ENCODE data around the gene AMOTL1.
"Not testable (repeated sequence)": the region's sequence is repeated elsewhere in the genome, so short reads cannot be mapped to it uniquely, and the experiment has no call there.

The AMOTL1 gene

DNA sequence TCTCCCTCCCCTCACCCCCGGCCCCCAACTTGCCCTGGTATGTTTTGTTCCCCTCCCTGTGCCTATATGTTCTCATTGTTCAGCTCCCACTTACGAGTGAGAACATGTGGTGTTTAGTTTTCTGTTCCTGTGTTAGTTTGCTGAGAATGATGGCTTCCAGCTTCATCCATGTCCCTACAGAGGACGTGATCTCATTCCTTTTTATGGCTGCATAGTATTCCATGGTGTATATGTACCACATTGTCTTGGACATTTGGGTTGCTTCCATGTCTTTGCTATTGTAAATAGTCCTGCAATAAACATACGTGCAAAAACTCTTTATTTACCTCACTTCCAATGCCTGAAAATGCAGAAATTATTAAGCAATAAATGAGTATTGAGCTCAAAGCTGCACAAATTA, 85.1 kb downstream of the AMOTL1 start:
- H3K4me3 Mint-ChIP-seq; H3K4me1 Mint-ChIP-seq; H3K27ac Mint-ChIP-seq (ENCODE audit: low read depth); ATAC-seq (replicated peaks; ENCODE audit: extremely low read depth, poor library complexity, severe bottlenecking); DNase-seq (ENCODE audit: low spot score in 2 of 2); H3K36me3 Mint-ChIP-seq (ENCODE audit: insufficient read depth); H3K9me3 Mint-ChIP-seq: not testable (repeated sequence)
- H3K27me3 Mint-ChIP-seq = peaks cover 40% of the 10 kb centered on the region

DNA sequence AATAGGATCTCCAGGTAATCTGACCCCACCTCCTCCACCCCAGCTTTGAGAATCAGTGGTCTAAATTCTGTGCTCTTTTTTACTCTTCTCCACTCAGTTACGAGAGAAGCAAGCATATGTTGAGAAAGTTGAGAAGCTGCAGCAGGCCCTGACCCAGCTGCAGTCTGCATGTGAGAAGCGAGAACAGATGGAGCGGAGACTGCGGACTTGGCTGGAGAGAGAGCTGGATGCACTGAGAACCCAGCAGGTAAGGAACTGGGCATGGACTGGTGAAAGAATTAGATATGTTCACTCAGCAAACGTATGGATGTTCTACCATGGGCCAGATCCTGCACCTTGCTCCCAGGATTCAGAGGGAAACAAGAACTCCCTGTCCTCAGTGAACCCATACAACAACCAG, 85.7 kb downstream of the AMOTL1 start:
- no peaks in the 10 kb centered on the region for H3K36me3 Mint-ChIP-seq (ENCODE audit: insufficient read depth)
- H3K9me3 Mint-ChIP-seq = no peaks in the 10 kb centered on the region
- H3K4me3 Mint-ChIP-seq = no peak overlapping the region
- no peak for ATAC-seq (replicated peaks; ENCODE audit: extremely low read depth, poor library complexity, severe bottlenecking)
- no peak for DNase-seq (ENCODE audit: low spot score in 2 of 2)
- H3K27ac Mint-ChIP-seq (ENCODE audit: low read depth) = no peak overlapping the region
- H3K27me3 Mint-ChIP-seq = peaks cover 40% of the 10 kb centered on the region
- H3K4me1 Mint-ChIP-seq = no peaks in the 10 kb centered on the region

DNA sequence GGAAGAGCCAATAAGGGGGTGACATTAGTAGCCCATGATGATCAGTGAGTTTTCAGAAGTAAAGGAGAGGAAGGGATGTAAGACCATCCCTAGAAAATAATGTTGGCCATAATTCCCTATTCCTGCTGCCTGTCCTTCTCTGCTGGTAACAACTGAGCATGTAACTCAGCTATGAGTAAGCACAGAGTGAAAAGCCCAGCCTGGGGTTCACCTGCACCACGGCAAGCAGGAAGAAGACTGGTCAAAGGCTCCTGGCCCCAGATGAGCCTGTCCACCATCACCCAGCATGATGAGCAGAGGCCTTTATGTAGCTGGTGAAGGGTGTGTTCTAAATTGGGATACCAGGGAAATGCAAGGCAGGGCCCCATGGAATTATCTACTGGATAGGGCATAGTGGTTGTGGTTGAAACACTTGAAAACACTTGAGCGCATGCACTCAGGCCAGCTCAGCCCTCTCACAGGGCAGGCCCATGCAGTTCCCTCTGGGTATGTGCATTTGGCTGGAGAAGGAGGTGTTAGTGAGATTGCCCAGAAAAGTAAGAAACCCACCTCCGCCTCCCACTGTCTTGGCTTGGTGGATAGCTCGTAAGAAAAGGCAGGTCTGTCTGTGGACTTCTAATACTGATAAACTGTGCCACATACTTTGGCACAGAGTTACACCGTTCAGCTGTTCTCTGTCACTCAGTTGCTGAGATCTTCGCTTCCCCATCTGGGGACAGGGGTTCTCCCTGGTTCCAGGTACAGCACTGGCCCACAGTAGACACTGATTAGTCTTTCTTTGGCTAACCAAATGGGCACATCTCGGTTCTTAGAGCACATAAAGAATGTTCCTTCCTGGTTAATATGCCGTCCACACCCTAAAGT, 86.8 kb downstream of the AMOTL1 start:
- no peaks in the 10 kb centered on the region for H3K9me3 Mint-ChIP-seq
- H3K36me3 Mint-ChIP-seq (ENCODE audit: insufficient read depth) = no peaks in the 10 kb centered on the region
- peaks cover 35% of the 10 kb centered on the region for H3K27me3 Mint-ChIP-seq
- ATAC-seq (replicated peaks; ENCODE audit: extremely low read depth, poor library complexity, severe bottlenecking) = no peak
- no peak for DNase-seq (ENCODE audit: low spot score in 2 of 2)
- H3K4me3 Mint-ChIP-seq = no peak overlapping the region
- H3K4me1 Mint-ChIP-seq = no peaks in the 10 kb centered on the region
- no peak overlapping the region for H3K27ac Mint-ChIP-seq (ENCODE audit: low read depth)

DNA sequence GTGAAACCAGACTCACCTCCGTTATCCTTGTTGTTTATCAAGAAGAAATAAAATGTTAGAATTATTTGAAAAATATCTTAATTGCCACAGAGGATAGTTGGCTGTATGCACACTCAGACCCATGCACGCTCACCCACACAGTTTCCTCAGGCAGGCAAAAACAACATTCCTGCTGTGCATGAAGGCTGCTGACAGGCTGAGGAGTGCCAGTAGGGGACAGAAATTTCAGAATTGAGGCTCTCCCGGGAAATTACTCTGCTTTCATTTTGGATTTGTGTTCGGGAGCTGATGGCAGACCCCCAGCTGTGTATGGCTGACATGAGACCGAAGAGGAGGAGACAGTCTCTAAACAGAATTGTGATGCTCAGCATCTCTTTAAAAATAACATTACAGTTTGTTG, 87.5 kb downstream of the AMOTL1 start:
- Mint-ChIP-seq H3K36me3 (ENCODE audit: insufficient read depth) (no peaks in the 10 kb centered on the region), H3K9me3 (no peaks in the 10 kb centered on the region), H3K4me3 (no peak overlapping the region), H3K4me1 (no peaks in the 10 kb centered on the region), H3K27me3 (peaks cover 28% of the 10 kb centered on the region), H3K27ac (ENCODE audit: low read depth) (no peak overlapping the region)
- DNase-seq (ENCODE audit: low spot score in 2 of 2) = no peak
- no peak for ATAC-seq (replicated peaks; ENCODE audit: extremely low read depth, poor library complexity, severe bottlenecking)

DNA sequence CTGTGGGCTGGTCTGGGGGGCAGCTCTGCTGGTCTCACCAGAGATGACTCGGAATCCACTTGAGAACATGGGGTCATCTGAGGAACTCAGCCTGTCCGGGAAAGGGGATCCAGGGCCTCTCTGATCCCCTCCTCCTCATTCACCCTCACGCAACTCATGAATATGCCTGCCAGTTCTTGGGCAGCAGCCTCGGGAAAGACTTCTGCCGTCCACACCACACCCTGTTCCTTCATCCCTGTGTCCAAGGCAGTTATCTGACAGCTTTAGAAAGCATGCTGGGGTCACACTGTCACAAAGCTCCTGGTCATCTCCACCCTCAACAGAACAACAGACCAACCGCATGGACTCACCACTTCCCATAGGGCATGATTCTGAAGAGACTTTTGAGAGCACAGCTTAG, 88.3 kb downstream of the AMOTL1 start:
- ATAC-seq (replicated peaks; ENCODE audit: extremely low read depth, poor library complexity, severe bottlenecking) (no peak), DNase-seq (ENCODE audit: low spot score in 2 of 2) (no peak)
- Mint-ChIP-seq H3K4me3 (no peak overlapping the region), H3K27ac (ENCODE audit: low read depth) (no peak overlapping the region), H3K9me3 (no peaks in the 10 kb centered on the region), H3K36me3 (ENCODE audit: insufficient read depth) (no peaks in the 10 kb centered on the region), H3K4me1 (no peaks in the 10 kb centered on the region), H3K27me3 (peaks cover 34% of the 10 kb centered on the region)

DNA sequence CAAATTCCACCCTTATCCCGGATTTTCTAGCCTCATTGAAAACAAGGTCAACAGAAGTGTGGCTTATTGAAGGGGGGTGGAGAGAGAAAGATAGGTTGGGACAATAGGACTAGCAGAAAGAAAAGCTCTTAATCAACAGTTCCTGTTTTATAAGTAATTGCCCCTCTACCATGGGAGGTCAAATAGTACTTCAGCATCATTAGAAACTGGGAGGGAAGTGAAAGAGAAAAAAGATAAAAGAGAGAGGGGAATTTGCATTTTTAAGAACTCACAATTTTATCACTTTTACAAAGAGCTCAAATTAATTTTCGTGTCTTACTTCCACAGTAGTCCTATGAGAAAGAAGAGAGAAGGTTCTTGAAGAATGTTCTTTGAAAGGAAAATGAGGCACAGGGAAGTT, 89.2 kb downstream of the AMOTL1 start:
- no peak overlapping the region for H3K4me3 Mint-ChIP-seq
- H3K36me3 Mint-ChIP-seq (ENCODE audit: insufficient read depth) = no peaks in the 10 kb centered on the region
- ATAC-seq (replicated peaks; ENCODE audit: extremely low read depth, poor library complexity, severe bottlenecking) = no peak
- H3K4me1 Mint-ChIP-seq = no peaks in the 10 kb centered on the region
- no peak overlapping the region for H3K27ac Mint-ChIP-seq (ENCODE audit: low read depth)
- no peaks in the 10 kb centered on the region for H3K9me3 Mint-ChIP-seq
- DNase-seq (ENCODE audit: low spot score in 2 of 2) = no peak
- peaks cover 39% of the 10 kb centered on the region for H3K27me3 Mint-ChIP-seq

DNA sequence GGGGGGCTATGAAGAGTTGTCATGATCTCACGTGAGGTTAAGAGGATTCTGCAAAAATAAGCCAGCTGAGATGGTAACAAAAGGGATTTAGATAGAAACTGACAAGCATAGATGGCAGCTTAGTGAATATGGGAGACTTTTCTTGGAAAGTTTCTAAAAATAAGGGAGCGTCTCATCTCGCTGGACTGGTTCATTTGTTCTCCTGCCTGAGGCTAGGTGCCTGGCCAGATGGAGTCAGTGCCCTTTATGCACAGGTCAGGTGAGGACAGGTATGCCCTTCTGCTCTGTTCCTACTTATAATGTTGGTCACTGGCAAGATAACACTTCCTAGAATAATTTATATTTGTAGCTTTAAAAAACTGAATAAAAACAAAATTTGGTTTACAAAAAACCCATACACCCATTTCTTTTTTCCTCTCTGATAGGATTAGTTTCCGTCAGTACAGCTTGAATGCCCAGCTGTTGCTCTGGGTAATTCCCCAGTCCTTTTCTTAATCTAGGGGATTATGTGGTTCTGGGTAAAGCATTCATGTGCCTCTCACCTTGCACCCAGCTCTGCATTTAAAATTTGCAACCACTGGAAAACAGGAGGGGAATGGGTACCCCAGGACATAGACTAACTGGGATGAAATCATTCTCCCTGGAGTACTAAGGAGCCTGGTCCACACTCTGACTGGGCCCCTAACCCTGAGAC, 90.0 kb downstream of the AMOTL1 start:
- H3K4me1 Mint-ChIP-seq = no peaks in the 10 kb centered on the region
- H3K4me3 Mint-ChIP-seq = no peak overlapping the region
- no peaks in the 10 kb centered on the region for H3K9me3 Mint-ChIP-seq
- H3K36me3 Mint-ChIP-seq (ENCODE audit: insufficient read depth) = no peaks in the 10 kb centered on the region
- no peak overlapping the region for H3K27ac Mint-ChIP-seq (ENCODE audit: low read depth)
- no peak for DNase-seq (ENCODE audit: low spot score in 2 of 2)
- no peak for ATAC-seq (replicated peaks; ENCODE audit: extremely low read depth, poor library complexity, severe bottlenecking)
- peaks cover 36% of the 10 kb centered on the region for H3K27me3 Mint-ChIP-seq

DNA sequence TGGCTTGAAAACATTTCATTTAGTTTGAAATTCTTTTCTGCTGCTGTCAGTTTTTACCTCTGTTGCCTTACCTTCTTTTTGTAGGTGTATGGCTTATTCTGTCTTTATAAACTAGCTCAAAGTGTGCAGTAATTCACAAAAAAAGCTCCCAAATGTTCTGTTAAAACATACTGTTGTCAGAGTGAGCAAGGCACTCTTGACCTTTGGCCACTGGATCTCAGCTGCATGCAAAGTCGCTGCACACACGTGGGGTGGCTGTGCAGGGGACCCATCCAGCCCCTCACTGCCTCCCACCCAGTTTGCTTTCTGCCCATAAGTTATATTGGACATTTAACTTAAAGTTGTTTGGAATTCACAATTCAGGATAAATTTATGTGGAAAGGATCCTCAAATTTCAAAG, 92.2 kb downstream of the AMOTL1 start:
- DNase-seq (ENCODE audit: low spot score in 2 of 2) (no peak), ATAC-seq (replicated peaks; ENCODE audit: extremely low read depth, poor library complexity, severe bottlenecking) (no peak)
- no peaks in the 10 kb centered on the region for H3K9me3 Mint-ChIP-seq
- H3K4me3 Mint-ChIP-seq = no peak overlapping the region
- H3K4me1 Mint-ChIP-seq = no peaks in the 10 kb centered on the region
- no peak overlapping the region for H3K27ac Mint-ChIP-seq (ENCODE audit: low read depth)
- H3K36me3 Mint-ChIP-seq (ENCODE audit: insufficient read depth) = no peaks in the 10 kb centered on the region
- peaks cover 25% of the 10 kb centered on the region for H3K27me3 Mint-ChIP-seq

DNA sequence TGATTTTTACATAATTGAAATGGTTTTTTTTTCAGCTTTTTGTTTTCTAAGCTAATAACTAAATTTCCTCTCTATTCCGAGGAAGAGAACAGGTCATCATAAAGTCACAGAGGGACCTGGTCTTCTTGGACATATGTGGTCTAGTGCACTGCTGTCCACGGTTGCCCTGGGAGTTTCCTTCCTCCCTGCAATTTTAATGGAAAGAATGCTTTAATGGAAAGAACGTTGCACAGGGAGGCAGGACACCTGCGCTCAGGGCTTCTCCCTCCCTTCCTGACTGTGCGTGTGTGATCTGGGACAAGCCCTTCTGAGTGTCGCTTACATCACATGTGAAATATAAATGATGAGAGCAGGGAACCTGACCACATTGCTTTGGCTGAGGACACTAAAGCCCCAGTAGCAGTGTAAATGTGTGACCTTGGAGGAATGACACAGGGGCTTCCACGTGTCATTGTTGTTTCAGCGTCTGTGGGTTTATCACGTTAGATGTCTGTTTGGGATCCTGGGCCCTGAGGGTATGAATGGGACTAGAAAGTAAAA, 93.2 kb downstream of the AMOTL1 start:
- Mint-ChIP-seq H3K9me3 (no peaks in the 10 kb centered on the region), H3K27ac (ENCODE audit: low read depth) (no peak overlapping the region), H3K4me3 (no peak overlapping the region), H3K4me1 (no peaks in the 10 kb centered on the region), H3K27me3 (peaks cover 22% of the 10 kb centered on the region), H3K36me3 (ENCODE audit: insufficient read depth) (no peaks in the 10 kb centered on the region)
- ATAC-seq (replicated peaks; ENCODE audit: extremely low read depth, poor library complexity, severe bottlenecking) (no peak), DNase-seq (ENCODE audit: low spot score in 2 of 2) (no peak)

DNA sequence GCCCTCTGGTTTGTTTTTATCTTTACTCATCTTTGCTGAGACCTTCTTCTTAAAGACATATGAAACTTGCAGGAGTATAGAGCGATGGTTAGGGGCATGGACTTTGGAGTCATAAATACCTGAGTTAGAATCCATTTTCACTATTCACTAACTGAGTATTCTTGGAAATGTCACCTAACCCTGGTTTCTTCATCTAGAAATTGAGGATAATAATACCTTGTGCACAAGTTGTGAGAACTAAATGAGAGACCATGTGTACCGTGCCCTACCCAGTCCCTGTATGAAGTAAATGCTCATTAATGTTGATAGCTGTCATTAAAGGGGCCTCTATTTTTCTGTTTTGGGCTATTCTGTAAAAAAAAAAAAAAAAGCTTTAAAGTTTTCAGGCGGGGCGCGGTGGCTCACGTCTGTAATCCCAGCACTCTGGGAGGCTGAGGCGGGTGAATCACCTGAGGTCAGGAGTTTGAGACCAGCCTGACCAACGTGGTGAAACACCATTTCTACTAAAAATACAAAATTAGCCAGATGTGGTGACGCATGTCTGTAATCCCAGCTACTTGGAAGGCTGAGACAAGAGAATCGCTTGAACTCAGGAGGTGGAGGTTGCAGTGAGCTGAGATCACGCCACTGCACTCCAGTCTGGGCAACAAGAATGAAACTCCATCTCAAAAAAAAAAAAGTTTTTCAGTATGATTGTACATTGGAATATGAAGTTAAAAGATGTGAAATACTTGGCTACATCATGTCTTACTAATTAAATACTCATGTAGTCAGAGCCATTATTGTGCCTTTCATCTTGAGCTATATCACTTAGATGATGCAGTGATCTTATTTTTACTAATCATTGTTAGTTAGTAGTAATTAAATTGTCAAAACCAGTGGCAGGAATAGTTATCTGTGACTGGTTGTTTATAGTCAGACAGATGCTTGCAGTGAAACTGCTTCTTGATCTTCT, 95.0 kb downstream of the AMOTL1 start:
- H3K4me1 Mint-ChIP-seq = no peaks in the 10 kb centered on the region
- H3K9me3 Mint-ChIP-seq = no peaks in the 10 kb centered on the region
- DNase-seq (ENCODE audit: low spot score in 2 of 2) = no peak

DNA sequence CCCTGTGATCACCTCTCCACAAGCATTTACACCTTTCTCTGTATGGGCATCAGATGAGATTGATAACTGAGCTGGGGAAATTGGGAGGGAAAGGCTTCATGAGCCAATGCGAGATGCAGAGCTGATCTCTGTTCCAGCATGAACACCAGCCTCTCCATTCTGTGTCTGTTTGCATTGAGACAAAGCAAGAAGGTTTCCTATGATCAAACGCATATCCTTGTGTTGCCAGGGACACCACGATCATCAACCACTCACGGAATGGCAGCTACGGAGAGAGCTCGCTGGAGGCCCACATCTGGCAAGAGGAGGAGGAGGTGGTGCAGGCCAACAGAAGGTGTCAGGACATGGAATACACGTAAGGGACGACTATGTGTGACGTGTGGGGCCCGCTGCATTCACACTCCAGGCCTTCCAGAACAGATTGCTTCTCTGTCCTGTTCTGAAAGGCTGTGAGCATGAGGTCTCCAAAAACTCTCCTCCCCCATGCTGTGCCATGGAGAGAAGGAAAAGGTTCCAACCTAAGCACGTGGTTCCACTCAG, 96.4 kb downstream of the AMOTL1 start:
- Mint-ChIP-seq H3K27me3 (peaks cover 30% of the 10 kb centered on the region), H3K9me3 (no peaks in the 10 kb centered on the region), H3K27ac (ENCODE audit: low read depth) (no peak overlapping the region), H3K4me1 (no peaks in the 10 kb centered on the region), H3K36me3 (ENCODE audit: insufficient read depth) (no peaks in the 10 kb centered on the region), H3K4me3 (no peak overlapping the region)
- no peak for DNase-seq (ENCODE audit: low spot score in 2 of 2)
- no peak for ATAC-seq (replicated peaks; ENCODE audit: extremely low read depth, poor library complexity, severe bottlenecking)

More for the DNA sequence above, 95.0 kb downstream of the AMOTL1 start:
- H3K36me3 Mint-ChIP-seq (ENCODE audit: insufficient read depth) = no peaks in the 10 kb centered on the region
- ATAC-seq (replicated peaks; ENCODE audit: extremely low read depth, poor library complexity, severe bottlenecking) = no peak
- H3K27ac Mint-ChIP-seq (ENCODE audit: low read depth) = no peak overlapping the region
- H3K27me3 Mint-ChIP-seq = peaks cover 30% of the 10 kb centered on the region
- no peak overlapping the region for H3K4me3 Mint-ChIP-seq

DNA sequence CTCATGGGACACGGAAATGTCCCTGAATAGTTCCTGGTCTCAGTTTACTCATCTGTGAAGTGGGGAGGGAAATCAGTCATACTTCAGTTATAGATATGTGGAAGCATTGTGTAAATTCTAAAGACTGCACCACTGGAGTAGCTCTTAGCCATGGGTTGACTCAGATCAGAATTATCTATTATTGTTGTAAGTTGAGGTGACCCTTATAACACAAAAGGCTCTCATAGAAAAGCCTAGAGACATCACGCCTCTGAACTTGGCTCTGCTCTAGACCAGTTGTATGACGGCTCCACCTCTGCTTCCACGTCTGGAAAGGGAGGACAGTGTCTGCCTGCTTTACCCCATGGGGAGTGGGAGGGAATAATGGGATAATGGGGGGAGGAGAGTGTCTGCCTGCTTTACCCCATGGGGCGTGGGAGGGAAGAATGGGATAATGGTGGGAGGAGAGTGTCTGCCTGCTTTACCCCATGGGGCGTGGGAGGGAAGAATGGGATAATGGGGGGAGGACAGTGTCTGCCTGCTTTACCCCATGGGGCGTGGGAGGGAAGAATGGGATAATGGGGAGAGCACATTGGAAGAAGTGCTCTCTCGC, 98.2 kb downstream of the AMOTL1 start:
- Mint-ChIP-seq H3K4me3 (no peak overlapping the region), H3K36me3 (ENCODE audit: insufficient read depth) (no peaks in the 10 kb centered on the region), H3K27me3 (peaks cover 28% of the 10 kb centered on the region), H3K27ac (ENCODE audit: low read depth) (no peak overlapping the region), H3K9me3 (no peaks in the 10 kb centered on the region), H3K4me1 (no peaks in the 10 kb centered on the region)
- ATAC-seq (replicated peaks; ENCODE audit: extremely low read depth, poor library complexity, severe bottlenecking) (no peak), DNase-seq (ENCODE audit: low spot score in 2 of 2) (no peak)
